GM12864 (cell line): Measurements from ENCODE around the gene TRIM26.

ENCODE experiments used
- DNase-seq: peaks from one replicate; pipeline ENCODE4 v3.0.0-alpha.2; 2011; ENCODE audit warnings: low read depth
- H3K4me3 ChIP-seq: 2 replicates; pipeline ENCODE4 v1.5.1; 2011; ENCODE audit warnings: mild to moderate bottlenecking, low read depth, low read length, control low read depth
- TF ChIP-seq, protein P1 (sequence below): IDR thresholded peaks from 2 replicates; pipeline ENCODE4 v1.5.1; 2011; ENCODE audit warnings: low read depth, mild to moderate bottlenecking, moderate library complexity, low read length, control low read depth, inconsistent platforms; ENCODE audit errors: missing control alignments

Gene TRIM26

DNA sequence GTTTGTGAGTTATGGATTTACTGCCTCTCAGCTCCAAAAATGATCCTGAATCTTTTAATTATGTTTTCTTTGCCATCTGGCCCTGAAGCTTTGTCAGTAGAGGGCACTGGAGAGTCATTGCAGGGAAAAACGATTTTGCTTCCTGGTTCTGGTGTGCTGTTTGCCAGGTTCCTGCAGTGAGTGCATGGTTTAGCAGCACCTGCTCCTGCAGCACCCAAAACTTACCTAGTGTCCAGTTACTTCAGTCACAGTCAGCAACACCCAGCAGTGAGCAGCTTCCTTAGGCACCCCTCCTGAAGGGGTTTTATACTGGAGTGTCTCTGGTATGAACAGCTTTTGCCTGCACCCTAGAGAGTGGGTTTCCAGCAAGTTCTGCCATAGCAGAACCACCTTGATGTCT, 6.0 kb upstream of the TRIM26 start:
- no peak overlapping the region for H3K4me3 ChIP-seq
- TF ChIP-seq, protein P1, sequence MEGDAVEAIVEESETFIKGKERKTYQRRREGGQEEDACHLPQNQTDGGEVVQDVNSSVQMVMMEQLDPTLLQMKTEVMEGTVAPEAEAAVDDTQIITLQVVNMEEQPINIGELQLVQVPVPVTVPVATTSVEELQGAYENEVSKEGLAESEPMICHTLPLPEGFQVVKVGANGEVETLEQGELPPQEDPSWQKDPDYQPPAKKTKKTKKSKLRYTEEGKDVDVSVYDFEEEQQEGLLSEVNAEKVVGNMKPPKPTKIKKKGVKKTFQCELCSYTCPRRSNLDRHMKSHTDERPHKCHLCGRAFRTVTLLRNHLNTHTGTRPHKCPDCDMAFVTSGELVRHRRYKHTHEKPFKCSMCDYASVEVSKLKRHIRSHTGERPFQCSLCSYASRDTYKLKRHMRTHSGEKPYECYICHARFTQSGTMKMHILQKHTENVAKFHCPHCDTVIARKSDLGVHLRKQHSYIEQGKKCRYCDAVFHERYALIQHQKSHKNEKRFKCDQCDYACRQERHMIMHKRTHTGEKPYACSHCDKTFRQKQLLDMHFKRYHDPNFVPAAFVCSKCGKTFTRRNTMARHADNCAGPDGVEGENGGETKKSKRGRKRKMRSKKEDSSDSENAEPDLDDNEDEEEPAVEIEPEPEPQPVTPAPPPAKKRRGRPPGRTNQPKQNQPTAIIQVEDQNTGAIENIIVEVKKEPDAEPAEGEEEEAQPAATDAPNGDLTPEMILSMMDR: peak; percentile 92
- DNase-seq: no peak

DNA sequence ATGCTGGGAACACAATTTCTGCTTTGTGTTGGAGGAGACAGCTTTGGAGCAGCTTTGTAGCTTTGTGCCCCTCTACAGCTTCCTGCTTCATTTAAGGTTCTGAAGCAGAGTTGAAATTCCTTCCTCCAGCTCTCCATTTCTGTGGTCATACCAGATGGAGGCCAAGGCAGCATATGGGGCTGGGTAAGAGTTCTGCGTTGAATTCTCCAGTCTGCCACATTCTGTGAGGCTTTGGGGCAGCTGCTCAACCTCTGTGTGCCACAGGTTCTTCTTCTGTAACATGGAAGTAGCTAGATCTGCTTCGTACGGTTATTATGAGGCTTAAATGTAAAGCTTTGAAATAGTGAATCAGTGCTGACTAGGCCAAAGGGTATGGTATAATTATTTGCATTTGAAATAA, 2.9 kb upstream of the TRIM26 start:
- H3K4me3 ChIP-seq: no peak overlapping the region
- TF ChIP-seq, protein P1: no peak
- no peak for DNase-seq

DNA sequence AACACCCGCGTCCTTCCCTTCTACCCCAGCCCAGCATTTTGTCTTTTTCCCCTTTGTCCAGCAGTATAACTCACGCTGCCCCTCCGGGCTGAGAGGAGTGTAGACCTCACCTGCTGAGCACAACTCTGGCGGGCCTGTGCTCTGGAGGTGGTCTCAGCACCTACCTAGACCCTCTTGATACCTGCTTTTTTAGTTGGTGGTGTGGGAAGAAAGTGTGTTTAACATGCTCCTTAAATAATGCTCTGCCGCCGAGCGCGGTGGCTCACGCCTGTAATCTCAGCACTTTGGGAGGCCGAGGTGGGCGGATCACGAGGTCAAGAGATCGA, 1.4 kb upstream of the TRIM26 start:
- no peak for DNase-seq
- peak overlapping the region; percentile 83 for H3K4me3 ChIP-seq
- TF ChIP-seq, protein P1: no peak

DNA sequence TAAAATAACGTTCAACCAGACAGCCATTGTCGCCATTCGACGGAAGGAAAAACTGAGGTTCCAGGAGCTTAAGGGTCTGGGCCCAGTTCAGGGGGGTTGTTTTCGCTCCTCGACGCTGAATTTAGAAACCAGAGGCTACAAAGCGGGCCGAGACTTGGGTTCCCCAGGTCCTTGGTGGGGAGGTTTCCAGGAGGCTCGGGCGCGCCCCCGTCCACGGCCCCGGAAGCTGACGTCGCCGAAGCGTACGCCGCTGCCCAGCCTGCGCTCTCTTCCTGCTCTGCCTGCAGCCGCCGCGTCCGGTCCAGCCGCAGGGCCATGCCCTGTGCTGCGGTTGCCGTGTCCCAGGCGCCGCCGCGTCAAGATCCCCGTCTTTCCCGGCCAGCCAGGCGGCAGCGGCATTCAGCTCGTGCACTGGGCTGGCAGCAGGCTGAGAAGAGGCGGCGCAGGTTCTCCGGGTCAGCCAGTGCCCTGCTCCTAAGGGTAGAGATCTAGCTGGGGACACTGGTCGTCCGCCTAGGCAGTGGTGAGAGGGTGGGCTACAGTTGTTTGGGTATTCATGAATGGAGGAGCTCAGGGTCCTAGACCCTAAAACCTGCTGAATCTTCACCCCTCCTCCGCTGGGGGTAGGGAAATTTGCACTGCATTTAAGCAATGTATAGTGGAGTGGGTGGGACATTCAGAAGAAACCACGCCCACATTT, 901 bp upstream of the TRIM26 start:
- TF ChIP-seq, protein P1: no peak
- H3K4me3 ChIP-seq: peak overlapping the region; percentile 83
- peak; percentile 50 for DNase-seq

DNA sequence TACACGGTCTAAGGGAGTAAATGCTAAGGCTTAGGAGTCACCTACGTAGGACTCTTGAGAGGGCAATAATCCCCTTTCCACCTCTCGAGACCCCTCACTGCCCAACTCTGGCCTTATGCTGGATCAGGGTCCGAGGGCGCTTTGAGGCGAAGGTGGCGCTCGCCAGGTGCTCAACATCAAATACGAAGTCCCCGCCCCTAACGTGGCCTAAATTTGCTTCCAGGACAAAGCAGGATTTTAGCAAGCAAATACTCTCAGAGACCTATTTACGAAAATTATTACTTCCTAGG, 406 bp upstream of the TRIM26 start:
- no peak for DNase-seq
- H3K4me3 ChIP-seq: peak overlapping the region; percentile 83
- TF ChIP-seq, protein P1: no peak

DNA sequence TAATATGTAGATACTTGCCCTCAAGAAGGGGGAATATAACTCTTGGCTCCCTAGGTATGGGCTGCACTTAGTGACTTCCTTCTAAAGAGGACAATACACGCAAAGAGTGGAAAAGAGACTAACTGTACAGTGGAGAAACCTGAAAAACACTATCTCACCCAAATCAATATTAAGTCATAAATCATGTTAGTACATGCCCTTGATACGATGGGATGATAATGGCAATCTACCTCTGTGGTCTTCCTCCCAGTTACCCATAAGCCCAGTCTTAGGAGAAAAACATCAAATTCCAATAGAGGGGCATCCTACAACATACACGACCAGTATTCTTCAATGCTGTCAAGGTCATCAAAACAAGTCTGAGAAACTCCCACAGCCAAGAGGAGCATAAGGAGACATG, 1.3 kb downstream of the TRIM26 start:
- TF ChIP-seq, protein P1: no peak
- DNase-seq: no peak
- H3K4me3 ChIP-seq: peak overlapping the region; percentile 92

DNA sequence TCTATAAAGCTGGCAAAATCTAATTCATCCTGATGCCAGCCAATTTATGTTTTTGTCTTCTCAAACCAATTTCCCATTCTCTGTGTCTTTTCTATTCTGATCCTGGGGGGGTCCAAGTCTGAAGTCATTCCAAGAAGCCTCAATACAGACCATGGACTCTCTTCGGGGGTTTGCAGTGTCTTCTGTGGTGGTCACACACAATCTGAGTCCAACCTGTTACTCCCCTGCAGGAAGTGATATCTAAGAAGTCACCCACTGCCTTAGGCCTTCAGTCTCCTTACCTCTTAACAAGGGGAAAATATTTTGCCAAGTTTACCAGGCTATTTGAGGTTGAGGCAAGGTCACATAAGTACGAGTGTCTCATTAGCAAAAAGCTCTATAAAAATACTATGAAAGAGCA, 1.9 kb downstream of the TRIM26 start:
- peak overlapping the region; percentile 92 for H3K4me3 ChIP-seq
- no peak for DNase-seq
- TF ChIP-seq, protein P1: no peak
